H4 (cell line): Measurements from ENCODE around the gene ANKRD18B. TPM values are rescaled to one million over a fixed set of nuclear protein-coding genes. Genes with fewer than 3 reads are reported as not detected.
"Not testable (repeated sequence)": the region's sequence is repeated elsewhere in the genome, so short reads cannot be mapped to it uniquely, and the experiment has no call there.

Source experiments
- DNase-seq: peaks from one replicate; pipeline ENCODE4 v3.0.0-alpha.2; 2015; ENCODE audit warnings: low spot score
- total RNA-seq: library from RNA; depleted of rRNA; stranded (reverse); fragments of >200 nt; shearing (Covaris generic); gene quantifications from 2 replicates; pipeline ENCODE4 v1.2.3, GENCODE V29; 2014; rRNA removed

The ANKRD18B gene
- total RNA-seq, result 0.75 TPM in 1 of 2 replicates, not detected in the other

- peak; percentile 38 for DNase-seq
Observed at GRCh38 chr9:33523397-33524305, at the start of gene ANKRD18B. ANKRD18B (plus strand) TSS chr9:33524251; CDS start chr9:33524490, 239 bp downstream.

- no peak for DNase-seq
Observed at GRCh38 chr9:33475357-33475756, 48.7 kb upstream of the ANKRD18B start.

DNA sequence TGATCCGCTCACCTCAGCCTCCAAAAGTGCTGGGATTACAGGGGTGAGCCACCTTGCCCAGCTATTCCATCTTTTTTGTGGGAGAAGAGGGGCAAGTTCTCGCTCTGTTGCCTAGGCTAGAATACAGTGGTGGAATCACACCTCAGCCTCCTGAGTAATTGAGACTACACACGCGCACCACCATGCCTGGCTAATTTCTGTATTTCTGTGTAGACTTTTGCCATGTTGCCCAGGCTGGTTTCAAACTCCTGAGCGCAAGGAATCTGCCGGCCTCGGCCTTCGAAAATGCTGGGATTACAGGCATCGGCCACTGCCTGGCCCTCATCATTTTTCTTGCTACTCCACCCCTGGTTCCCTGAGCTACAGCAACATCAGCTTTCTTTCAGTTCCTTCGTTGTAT, 47.5 kb upstream of the ANKRD18B start:
- DNase-seq, result no peak

DNA sequence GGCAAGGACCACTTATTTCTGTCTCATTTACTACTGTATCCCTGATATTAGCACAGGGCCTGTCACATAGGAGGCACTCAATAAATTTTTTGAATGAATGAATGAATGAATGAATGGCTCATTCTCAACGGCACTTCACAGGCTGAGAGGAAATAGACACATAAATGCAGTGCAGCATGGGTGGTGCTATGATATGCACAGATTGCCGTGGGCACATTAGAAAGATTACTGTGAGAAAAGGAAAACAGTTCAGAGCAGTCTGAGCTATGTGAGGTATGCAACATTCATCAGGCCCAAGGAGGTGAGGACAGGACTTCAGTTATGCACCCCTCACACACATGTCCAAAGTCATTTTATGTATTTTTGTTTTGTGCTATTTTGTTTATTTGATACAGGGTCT, 43.9 kb upstream of the ANKRD18B start:
- no peak for DNase-seq

- no peak for DNase-seq
Observed at GRCh38 chr9:33480976-33481375, 43.1 kb upstream of the ANKRD18B start.

- DNase-seq, result not testable (repeated sequence)
Observed at GRCh38 chr9:33485312-33485711, 38.7 kb upstream of the ANKRD18B start.

GRCh38 chr9:33489066-33489465, 35.0 kb upstream of the ANKRD18B start:
- DNase-seq, result no peak

DNA sequence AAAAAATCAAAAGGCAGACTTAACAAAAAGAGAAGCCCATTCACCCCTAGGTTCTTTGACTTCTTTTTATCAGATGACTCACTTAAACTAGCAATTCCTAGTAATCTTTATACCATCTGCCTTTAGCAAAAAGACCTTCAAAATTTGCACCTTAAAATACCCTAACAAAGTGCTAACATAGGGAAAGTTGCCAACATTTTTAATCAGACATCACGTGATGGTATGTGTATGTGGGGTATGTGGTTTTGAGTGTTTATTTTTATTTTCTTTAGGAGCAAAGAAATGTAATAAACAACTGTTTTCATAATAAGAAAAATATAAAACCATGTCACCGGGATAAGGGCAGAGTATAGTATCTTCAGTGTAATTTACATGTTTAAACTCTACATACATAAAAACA, 30.2 kb upstream of the ANKRD18B start:
- not testable (repeated sequence) for DNase-seq

DNA sequence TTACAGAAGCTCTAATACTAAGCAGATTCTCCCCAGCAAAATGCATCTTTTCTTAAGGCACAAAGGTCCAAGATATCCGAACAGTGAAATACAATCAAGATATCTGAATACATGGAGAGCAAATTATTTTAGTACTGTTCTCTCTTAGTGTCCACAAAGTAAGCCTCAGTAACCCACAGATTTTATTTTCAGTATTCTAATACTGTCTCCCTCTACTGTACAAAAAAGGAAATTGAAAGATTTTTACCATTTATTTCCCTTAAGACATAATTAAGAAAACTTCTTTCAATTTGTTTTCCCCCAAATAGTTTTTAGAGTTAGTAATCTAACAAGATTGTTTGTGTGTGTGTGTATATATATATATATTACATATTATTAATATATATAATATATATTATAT, 25.7 kb upstream of the ANKRD18B start:
- no peak for DNase-seq

DNA sequence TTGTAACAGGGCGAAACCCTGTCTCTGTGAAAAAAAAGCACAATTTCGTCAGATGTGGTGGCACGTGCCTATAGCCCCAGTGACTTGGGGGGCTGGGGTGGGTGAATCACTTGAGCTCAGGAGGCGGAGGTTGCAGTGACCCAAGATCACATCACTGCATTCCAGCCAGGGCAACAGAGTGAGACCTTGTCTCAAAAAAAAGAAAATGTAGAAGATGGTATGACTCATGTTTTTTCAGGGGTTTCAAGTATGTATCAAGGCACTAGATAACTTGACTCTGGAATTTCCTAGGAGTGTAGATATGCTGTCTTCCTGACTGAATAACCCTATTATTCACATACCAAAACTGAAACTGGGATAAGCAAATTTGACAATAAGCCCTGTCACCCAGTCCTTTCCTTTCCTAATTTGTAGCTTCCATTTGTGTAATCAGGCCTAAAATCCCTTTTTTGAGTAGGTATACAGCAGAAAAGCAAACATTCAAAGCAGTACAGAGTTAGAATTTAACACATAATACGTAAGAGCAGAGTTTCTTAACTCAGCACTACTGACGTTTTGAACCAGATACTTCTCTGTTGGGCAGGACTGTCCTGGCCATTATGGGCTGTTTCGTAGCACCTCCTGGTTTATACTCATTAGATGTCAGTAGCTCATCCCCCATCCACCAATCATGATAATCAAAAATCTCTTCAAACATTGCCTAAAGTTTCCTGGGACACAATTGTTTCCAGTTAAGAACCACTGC, 17.3 kb upstream of the ANKRD18B start:
- DNase-seq, result peak; percentile 84

DNA sequence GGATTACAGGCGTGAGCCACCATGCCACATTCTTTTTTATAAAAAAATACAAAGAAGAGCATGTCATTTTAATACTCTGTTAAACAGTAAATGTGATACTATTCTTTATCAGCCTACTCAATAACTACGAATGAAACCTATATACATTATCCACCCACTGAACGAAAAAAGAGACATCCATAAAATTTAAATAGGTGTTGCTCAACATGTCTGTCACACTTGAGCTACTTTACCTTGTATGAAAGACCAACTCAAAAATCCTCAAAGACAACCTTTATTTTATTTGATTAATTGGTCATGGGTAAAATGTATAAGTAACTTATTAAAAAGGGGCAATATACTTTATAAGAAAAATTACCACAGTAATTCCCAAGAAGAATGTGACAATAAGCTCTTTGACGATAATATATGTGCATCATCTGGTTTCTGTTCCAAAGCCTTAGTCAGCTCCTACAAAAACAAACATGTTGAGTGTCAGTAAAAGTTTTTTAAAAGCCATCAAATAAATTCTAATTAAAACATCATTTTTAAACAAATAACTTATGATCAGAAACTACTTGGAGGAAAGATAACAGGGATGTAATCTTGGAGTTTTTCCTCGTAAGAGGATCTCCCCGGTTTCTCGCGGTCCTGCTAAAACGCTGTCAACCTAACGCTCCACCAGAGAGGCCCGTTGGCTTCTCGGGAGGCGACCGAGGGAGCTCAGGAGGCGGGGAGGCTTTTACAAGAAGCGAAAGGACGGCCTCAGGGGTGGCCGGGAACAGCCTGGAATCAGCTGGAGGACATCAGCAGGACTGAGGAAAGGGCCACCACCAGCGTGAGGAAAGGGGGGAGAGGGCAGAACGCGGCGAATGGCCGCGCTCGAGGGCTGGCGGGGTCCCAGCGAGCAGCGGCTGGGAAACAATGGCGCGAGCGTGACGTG, 13.5 kb upstream of the ANKRD18B start:
- peak; percentile 54 for DNase-seq

DNA sequence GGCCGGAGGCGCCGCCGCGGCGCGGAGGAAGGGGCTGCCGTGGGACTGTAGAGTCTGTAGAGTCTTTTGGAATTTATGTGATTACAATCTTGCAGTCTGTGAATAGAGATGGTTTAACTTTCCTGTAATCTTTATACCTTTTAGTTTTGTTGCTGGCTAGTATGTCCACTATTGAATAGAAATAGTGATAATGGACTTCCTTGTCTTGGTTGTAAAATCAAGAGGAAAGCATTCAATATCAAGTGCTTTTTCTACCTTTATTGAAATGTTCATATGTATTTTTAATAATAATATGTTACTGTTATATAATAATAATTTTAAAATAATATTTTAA, 12.9 kb upstream of the ANKRD18B start:
- DNase-seq, result not testable (repeated sequence)

DNA sequence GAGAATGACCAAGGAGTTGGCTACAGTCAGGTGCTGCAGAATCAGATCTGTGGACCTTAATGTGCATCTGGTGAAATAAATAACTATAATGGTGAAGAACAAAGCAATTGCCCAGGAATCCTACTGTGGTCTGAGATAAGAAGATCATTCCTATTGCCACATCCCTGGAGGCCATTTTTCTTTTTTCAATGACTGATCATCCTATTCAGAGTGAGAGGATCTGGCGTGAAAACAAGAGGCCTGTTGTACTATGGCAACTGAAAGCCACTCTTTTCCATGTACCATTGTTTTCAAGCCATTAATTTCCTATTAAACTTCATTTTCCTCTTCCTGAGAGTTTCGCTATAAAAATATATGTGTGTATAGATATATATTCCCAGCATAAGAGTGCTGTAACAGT, 11.5 kb upstream of the ANKRD18B start:
- DNase-seq, result not testable (repeated sequence)

DNA sequence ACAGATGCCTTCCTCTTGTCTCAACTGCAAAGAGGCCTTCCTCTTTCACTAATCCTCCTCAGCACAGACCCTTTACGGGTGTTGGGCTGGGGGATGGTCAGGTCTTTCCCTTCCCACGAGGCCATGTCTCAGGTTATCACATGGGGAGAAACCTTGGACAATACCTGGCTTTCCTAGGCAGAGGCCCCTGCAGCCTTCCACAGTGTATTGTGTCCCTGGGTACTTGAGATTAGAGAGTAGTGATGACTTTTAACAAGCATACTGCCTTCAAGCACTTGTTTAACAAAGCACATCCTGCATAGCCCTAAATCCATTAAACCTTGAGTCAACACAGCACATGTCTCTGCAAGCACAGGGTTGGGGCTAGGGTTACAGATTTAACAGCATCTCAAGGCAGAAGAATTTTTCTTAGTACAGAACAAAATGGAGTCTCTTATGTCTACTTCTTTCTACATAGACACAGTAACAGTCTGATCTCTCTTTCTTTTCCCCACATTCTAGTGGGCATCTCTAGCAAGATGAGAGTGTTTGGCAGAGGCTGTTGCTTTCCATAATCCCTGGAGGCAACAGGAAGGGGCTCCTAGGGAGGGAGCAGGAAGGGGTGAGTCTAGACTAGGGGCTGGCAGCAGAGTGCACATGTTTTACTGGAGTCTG, 8.6 kb upstream of the ANKRD18B start:
- DNase-seq, result not testable (repeated sequence)

DNA sequence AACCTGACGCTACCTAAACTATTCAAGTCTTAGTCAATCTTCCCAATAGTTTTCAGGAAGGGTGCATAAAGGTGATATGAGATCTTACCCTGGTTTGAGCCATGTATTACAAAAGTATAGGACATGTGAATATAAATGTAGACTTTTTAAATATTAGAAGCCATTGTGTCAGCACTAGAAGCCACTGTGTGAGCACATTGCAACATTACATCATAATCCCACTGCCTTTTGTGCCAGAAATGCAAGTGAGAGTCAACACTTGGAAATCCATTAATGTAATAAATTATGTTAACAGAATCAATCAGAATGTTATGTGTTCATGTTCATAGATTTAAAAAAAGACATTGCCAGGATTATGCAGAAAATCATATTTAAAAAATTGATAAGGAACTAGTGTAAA, 7.7 kb upstream of the ANKRD18B start:
- DNase-seq, result not testable (repeated sequence)

DNA sequence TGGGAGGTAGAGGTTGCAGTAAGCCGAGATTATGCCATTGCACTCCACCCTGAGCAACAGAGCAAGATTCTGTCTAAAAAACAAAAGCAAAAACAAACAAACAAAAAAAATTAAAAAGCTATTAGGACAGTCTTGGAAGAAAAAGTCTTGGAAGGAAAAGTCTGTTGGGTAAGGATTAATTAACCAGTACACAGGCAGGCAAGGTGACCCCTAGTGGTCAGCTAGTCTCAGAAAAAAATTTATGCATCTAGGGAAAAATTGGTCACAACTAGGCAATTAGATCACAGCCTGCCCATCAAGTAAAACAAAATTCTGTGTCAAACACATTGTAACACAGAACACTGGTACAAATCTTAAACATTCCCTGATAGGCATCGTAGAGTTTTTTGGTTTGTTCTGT, 6.7 kb upstream of the ANKRD18B start:
- peak; percentile 59 for DNase-seq

DNA sequence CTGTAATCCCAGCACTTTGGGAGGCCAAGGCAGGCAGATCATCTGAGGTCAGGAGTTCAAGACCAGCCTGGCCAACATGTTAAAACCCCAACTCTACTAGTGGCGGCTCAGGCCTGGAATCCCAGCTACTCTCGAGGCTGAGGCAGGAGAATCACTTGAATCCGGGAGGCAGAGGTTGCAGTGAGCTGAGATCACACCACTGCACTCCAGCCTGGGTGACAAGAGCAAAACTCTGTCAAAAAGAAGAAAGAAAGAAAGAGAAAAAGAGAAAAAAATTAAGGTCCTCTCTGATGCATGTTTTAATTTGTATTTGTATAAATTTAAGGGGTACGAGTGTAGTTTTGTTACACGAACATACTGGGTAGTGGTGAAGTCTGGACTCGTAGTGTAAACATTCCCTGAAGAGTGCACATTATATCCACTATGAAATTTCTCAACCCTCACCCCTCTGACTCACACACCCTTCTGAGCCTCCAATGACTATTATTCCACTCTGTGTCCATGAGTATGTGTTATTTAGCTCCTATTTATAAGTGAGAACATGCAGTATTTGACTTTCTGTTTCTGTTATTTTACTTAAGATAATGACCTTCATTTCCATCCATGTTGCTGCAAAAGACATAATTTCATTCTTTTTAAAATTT, 6.0 kb upstream of the ANKRD18B start:
- DNase-seq, result peak; percentile 57

- DNase-seq, result not testable (repeated sequence)
Observed at GRCh38 chr9:33521861-33522260, 2.2 kb upstream of the ANKRD18B start.

DNA sequence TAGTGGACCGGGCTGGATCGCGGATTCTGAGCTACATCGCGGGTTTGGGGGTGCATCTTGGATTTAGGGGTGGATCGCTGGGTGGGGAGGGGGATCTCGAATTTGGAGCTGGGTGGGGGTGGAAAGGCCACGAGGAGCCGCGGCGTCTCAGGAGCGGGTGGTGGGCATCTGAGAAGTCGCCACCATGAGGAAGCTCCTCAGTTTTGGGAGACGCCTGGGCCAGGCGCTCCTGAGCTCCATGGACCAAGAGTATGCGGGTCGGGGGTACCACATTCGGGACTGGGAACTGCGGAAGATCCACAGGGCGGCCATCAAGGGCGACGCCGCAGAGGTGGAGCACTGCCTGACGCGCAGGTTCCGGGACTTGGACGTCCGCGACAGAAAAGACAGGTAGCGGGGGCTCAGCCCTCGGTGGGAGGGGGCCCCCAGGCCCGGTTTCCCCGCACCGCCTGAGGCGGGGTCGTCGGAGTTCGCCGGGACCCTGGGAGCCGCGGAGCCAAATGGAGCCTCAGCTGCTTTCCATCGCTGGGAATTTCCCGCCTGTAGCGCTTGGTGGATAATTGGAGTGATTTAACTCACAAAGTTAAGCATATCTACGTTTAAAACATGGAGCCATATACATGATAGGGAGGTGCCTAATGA, 376 bp downstream of the ANKRD18B start:
- no peak for DNase-seq

- DNase-seq, result not testable (repeated sequence)
Observed at GRCh38 chr9:33528069-33528468, 4.0 kb downstream of the ANKRD18B start.
